ENCODE data around the gene TCEANC2.

DNA sequence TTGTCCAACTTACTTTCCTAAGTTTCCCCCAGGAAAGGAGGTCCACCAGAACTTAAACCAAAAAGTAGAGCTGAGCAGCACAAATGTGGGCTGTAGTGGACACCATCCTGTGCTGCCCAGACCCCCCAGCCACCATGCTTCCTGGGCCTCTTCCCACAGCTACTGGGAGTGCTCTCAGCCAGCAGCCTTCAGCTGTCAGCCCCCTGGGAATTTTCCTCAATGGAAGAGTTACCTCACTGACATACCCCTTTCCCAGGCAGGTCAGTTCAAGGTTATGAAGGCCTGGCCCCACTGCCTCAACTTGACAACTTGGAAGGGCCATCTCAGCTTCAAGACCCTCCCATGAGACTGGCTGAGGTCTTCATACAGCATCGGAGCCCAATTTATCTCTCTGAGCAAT, 51.7 kb downstream of the TCEANC2 start:
- TF ChIP-seq, protein P1, sequence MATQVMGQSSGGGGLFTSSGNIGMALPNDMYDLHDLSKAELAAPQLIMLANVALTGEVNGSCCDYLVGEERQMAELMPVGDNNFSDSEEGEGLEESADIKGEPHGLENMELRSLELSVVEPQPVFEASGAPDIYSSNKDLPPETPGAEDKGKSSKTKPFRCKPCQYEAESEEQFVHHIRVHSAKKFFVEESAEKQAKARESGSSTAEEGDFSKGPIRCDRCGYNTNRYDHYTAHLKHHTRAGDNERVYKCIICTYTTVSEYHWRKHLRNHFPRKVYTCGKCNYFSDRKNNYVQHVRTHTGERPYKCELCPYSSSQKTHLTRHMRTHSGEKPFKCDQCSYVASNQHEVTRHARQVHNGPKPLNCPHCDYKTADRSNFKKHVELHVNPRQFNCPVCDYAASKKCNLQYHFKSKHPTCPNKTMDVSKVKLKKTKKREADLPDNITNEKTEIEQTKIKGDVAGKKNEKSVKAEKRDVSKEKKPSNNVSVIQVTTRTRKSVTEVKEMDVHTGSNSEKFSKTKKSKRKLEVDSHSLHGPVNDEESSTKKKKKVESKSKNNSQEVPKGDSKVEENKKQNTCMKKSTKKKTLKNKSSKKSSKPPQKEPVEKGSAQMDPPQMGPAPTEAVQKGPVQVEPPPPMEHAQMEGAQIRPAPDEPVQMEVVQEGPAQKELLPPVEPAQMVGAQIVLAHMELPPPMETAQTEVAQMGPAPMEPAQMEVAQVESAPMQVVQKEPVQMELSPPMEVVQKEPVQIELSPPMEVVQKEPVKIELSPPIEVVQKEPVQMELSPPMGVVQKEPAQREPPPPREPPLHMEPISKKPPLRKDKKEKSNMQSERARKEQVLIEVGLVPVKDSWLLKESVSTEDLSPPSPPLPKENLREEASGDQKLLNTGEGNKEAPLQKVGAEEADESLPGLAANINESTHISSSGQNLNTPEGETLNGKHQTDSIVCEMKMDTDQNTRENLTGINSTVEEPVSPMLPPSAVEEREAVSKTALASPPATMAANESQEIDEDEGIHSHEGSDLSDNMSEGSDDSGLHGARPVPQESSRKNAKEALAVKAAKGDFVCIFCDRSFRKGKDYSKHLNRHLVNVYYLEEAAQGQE (IDR thresholded peaks at IDR 0.05; ENCODE audit: low read depth, low read length): no peak
- TF ChIP-seq CTCF (IDR thresholded peaks at IDR 0.05) (no peak), USF2 (IDR thresholded peaks at IDR 0.05; ENCODE audit: borderline replicate concordance, low read depth, low read length) (no peak), SIN3A (IDR thresholded peaks at IDR 0.05; ENCODE audit: borderline replicate concordance, low read depth, low read length) (no peak), TAF1 (IDR thresholded peaks at IDR 0.05; ENCODE audit: borderline replicate concordance, low read depth, low read length) (no peak)

Measured in SK-N-SH (cell line).